GM21717 (cell line): Measurements from ENCODE around the gene FHIP2A.
"Not testable (repeated sequence)": the region's sequence is repeated elsewhere in the genome, so short reads cannot be mapped to it uniquely, and the experiment has no call there.

Experiments used
- ATAC-seq: cut with Tn5 transposase; IDR thresholded peaks from one replicate; pipeline ENCODE4 v1.9.1; 2021; ENCODE audit warnings: mild to moderate bottlenecking, moderate library complexity; ENCODE audit not compliant: unreplicated experiment

Gene FHIP2A, protein sequence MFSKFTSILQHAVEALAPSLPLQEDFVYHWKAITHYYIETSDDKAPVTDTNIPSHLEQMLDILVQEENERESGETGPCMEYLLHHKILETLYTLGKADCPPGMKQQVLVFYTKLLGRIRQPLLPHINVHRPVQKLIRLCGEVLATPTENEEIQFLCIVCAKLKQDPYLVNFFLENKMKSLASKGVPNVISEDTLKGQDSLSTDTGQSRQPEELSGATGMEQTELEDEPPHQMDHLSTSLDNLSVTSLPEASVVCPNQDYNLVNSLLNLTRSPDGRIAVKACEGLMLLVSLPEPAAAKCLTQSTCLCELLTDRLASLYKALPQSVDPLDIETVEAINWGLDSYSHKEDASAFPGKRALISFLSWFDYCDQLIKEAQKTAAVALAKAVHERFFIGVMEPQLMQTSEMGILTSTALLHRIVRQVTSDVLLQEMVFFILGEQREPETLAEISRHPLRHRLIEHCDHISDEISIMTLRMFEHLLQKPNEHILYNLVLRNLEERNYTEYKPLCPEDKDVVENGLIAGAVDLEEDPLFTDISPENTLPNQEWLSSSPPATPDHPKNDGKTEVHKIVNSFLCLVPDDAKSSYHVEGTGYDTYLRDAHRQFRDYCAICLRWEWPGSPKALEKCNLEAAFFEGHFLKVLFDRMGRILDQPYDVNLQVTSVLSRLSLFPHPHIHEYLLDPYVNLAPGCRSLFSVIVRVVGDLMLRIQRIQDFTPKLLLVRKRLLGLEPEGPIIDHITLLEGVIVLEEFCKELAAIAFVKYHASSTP

DNA sequence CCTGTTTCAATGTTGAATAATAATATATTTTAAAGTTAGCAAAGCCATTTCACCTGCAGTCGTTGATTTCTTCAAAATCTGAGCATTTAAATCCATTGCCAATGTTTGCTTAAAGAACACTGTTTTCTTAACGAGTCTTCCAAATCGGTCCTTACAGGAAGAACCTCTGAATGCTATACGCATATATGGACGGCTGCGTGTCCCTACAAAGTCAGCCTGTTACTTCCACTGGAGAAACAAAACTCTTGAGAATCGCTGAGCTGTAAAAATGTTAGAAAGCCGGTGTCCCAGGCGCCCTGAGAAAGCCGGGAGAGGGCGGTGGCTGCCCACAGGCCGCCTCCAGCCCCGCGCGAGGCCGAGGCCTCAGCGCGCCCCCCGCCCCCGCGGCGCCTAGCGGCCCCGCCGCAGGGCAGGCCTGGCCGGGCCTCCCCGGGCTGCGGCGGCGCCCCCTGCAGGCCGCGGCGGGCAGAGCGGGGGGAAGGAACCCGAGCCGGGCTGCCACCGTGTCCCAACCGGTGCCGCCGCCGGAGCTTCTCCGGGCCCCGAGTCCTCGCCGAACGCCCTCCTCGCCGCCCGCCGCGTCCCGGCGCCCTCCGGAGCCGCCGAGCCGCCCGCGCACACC is at the start of gene FHIP2A:
Gene FHIP2A, plus strand, starts transcription at position 488 of the 622 bp plus-strand sequence. CDS start 299 bp downstream, outside the sequence.
- ATAC-seq = peak; percentile 80

DNA sequence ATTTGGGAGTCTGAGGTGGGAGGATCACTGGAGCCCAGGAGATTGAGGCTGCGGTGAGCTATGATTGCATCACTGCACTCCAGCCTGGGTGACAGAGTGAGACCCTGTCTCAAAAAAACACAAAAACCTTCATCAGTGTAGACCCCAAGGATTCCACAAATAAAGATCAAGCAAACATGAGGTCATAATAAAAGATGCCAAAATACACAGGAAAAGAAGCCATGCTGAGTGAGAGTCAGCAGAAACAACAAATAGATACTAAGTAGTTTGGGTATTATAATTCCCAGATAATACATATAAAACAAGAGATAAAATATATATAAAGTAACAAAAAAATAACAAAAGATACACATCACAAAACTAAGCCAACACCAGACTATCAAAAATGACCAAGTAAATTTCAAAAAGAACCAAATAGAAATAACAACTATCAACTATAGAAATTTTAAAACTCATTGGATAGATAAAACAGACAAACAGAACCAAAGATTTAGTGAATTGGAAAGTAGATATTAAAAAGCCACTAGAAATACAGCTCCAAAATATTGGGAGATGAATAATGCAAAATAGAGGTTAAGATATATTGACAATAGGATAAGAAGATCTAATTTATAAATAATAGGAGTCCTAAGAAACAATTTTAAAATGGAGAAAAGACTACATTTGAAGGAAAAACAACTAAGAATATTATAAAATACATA is 48.9 kb upstream of the FHIP2A start:
- no peak for ATAC-seq

DNA sequence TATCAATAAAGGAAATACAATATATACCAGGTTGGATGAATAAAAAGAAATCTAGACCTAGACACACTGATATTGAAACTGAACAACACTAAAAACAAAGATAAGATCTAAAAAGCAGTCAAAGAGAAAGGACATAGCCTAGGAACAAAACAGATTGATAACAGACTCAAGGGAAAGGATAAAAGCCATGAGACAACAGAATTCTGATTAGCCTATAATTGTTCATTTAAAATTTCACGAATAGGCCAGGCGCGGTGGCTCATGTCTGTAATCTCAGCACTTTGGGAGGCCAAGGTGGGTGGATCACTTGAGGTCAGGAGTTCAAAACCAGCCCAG is 48.4 kb upstream of the FHIP2A start:
- no peak for ATAC-seq

DNA sequence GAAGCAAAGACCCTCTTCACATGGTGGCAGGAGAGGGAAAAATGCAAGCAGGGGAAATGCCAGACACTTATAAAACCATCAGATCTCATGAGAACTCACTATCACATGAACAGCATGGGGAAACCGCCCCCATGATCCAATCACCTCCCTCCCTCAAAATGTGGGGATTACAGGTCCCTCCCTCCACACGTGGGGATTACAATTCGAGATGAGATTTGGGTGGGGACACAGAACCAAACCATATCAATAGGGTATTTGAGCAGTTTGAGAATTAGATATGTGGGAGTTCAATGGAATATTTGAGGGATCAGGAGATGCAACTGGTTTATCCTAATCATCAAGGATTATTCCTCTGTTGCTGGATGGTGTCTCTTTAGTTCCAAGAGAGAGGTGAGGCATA is 46.5 kb upstream of the FHIP2A start:
- not testable (repeated sequence) for ATAC-seq

DNA sequence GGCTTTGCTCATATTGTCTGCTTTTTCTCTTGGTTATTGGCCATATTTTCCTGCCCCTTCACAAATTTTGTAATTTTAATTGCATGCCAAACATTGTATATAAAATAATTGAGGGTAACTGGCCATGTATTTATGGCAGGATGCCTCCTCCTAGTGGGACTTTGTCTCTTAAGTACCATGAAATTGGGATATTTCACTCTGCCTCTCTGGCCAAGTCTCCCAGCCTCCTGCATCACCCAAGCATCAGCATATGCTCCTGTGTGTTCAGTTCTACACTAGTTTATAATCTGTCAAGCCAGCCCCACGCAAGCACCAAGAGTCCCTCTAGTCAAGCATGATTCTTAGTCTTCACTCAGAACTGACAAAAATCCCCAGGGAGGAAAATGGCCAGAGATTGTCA is 44.2 kb upstream of the FHIP2A start:
- ATAC-seq = no peak

DNA sequence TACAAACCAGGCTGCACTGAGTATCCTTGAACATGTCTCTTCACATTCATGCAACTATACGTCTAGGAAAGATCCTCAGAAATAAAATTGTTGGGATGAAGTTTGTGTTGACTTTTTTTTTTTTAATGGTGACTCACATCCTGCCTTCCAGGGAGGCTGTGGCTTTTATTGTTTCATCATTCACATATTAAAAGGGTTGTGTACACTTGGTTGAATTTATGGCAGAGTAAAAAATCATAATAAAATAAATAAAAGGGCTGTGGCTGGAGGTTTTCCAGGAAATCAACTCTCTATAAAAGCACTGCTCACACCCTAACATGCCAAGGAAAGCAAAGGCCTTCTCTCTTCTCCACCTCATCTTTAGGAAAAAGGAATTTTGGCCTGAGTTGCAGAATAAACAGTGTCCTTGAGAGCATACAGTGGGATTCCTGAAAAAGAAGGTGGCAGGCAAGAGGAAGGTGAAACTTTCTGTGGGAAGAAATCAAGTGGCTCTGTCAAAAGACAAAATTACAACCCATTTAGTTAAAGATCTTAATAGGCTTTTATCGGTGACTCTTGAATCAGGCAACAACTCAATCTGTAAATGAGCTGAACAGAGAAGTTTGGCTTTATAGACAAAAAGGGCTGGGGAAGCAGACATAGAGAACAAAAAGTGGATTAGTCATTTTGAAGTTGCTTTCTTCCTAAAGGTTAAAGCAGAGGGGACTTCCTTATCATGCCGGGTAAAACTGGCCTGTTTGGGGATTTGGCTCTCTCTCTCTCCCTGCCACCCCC is 41.6 kb upstream of the FHIP2A start:
- ATAC-seq = no peak

DNA sequence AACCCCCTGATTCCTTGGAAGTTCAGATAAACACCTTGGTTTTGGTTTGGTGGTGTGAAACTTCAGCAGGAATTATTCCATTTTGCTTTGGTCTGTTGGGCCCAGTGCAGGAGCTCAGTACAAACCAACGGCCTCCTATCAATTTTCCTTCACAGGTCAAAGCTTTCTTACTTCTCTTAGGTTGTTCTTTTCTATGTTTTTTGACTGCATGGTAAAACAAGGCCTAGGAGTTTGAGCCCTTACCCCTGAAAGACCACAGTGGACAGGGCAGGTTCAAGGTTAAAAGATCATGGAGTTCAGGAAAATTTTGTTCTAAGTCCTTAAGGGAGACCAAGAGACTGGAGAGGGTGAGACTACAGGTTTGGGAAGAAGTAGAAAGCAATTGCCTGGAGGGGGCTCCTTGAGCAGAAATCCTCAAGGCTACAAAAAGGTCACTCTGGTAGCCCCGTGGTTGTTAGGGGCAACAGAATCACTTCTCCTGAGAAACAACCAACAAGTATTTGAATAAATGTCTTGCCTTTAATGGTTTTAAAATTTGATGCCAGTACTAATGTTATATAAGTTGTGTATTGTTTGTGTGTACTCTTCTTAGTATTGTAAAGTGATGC is 40.9 kb upstream of the FHIP2A start:
- no peak for ATAC-seq

DNA sequence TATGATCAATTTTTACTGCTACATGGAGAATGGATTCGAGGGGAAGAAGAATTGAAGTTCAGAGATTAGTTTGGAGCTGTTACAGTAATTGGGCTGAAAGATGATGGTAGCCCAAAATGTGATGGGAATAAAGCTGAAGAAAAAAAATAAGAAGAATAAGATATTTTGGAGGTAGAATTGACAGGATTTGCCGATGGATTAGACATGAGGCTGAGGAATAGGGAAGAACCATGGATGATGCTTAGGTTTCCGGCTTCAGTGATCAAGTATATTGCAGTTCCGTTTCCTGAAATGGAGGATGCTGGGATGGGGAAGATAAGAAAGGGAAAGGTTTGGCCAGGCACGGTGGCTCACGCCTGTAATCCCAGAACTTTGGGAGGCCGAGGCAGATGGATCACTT is 38.9 kb upstream of the FHIP2A start:
- ATAC-seq = no peak

DNA sequence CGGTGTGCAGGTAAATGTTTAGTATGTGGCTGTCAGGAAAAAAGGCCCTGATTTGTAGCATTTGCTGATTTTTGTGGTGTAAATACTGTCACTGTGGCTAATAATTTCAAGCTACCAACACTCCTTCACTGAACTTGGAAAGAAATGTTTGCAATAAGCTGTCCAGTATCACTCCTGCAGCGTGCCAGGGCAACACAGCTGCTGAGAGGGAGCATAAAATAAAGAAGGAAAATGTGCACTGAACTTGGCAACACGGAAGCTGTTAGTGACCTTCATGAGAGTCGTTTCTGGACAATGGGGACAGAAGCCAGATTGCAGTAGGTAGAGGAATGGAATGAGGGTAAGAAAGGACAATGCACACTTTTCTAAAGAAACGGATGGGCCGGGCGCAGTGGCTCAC is 37.9 kb upstream of the FHIP2A start:
- ATAC-seq = no peak

DNA sequence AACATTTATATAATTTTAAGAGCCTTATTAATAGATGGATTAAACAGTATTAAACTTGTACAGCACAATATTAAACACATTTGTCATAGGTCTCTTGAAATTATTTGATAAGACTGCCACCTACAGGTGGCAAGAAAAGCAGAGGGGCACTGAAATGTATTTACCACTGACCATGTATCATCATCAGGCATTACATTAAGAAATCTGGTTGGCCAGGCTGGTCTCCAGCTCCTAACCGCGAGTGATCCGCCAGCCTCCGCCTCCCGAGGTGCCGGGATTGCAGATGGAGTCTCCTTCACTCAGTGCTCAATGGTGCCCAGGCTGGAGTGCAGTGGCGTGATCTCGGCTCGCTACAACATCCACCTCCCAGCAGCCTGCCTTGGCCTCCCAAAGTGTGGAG is 35.1 kb upstream of the FHIP2A start:
- ATAC-seq = not testable (repeated sequence)

DNA sequence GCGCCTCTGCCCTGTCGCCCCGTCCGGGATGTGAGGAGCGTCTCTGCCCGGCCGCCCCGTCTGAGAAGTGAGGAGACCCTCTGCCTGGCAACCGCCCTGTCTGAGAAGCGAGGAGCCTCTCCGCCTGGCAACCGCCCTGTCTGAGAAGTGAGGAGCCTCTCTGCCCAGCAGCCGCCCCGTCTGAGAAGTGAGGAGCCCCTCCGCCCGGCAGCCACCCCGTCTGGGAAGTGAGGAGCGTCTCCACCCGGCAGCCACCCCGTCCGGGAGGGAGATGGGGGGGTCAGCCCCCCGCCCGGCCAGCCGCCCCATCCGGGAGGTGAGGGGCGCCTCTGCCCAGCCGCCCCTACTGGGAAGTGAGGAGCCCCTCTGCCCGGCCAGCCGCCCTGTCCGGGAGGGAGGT is 34.4 kb upstream of the FHIP2A start:
- ATAC-seq = not testable (repeated sequence)

DNA sequence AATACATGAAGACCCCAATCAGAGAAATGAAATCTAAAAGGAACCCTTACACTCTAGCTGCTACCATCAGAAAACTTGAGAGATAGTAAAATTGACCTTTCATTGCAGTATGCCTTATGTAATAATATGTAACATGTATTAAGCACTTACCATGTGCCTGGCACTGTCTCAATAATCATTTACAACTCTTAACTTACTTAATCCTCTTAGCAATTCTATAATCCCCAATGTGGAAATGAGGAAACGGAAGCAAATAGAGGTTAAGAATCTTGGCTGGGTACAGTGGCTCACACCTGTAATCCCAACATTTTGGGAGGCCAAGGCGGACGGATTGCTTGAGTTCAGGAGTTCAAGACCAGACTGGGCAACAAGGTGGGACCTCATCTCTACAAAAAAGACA is 29.8 kb upstream of the FHIP2A start:
- no peak for ATAC-seq

DNA sequence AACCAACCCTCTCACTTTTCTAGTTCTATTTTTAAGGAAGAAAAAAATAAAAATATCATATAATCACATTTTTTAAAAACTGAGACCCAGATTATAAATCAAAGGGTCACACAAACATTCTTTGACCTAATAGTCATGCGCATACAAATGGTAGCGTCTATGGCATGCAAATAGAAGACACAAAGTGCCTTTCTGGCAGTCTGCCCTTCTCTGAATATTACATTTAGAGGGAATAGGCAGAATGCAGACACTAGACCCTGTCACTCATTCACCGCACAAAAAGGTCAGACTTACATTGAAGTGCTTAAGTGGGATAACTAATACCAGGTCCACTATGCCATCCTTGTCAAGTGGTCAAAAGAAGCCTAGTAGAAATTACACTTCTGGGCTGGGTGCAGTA is 26.5 kb upstream of the FHIP2A start:
- ATAC-seq = no peak

DNA sequence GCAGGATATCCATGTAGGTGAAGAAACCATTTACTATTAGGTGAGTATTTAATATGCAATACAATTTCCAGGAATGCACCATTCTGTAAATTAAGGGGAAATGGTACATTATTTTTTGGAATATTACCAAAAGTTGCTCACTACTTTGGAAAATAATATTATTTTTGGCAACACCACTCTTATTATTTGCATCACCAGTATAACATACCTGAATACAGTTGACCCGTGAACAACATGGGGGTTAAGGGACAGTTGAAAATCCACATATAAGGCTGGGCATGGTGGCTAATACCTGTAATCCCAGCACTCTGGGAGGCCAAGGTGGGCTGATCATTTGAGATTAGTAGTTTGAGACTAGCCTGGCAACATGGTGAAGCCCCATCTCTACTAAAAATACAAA is 21.2 kb upstream of the FHIP2A start:
- ATAC-seq = no peak

DNA sequence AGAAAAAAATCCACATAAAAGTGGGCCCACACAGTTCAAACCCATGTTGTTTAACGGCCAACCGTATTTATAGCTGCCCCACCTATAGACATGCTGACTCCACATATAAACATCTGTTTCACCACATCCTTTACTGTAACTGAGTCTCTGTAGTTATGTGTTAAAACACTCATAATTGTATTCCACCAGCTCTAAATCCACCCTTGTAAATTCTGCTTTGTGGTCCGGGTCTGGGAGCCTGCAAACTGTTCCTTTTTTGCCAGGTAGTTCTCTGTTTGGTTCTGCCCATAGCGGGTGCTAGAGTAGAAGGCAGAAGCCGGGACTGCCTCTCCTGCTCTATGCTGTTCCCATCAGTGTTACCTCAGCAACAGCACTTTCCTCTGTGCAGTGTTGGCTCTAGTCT is 20.2 kb upstream of the FHIP2A start:
- ATAC-seq = peak; percentile 67

DNA sequence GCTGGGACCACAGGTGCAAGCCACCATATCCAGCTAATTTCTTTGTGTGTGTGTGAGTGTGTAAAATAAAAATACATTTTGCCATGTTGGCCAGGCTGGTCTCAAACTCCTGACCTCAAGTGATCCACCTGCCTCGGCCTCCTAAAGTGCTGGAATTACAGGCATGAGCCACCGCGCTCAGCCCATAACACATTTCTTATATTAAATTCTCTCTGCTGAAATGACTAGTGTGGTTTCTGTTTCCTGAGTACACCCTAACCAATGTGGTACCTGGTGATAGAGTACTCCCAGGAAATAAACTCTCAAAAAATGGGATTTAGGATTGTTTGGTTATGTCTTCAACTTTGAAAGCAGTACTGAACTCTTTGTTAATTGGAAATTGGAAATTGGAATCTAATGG is 19.4 kb upstream of the FHIP2A start:
- no peak for ATAC-seq

DNA sequence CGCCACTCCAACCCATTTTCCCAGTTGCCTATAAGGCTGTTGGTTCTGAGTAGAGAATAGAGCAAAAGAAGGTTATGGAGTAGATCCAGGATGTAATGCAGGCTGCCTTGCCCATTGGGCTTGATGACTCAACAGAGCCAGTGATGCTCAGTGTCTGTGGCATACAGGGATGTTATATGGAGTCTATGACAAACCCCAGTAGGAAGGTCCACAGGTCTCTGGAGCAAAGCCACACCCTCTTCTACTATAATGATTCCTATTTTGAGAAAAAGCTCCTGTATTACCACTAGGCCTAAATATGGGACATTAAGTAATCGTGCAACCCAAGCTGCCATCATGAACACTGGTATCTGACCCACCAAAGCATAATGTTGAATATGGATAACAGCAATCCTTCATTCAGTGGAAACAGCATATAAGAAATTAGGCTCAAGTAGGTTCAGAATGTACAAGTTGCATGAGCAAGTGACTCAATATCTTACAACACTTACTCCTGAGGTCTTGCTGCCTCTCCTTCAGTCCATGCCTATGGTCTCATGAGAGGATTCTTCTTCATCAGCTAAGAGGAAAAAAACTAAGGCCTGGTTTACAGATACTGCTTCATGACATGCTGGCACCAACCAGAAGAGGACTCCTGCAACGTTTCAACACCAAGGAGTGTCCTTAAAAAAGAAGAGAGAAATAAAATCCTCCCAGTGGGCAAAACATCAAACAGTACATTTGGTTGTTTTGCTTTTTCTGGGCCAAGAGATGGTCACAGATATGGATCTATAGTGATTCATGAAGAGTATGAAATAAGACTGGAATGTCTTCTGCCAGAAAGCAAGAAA is 14.8 kb upstream of the FHIP2A start:
- no peak for ATAC-seq

DNA sequence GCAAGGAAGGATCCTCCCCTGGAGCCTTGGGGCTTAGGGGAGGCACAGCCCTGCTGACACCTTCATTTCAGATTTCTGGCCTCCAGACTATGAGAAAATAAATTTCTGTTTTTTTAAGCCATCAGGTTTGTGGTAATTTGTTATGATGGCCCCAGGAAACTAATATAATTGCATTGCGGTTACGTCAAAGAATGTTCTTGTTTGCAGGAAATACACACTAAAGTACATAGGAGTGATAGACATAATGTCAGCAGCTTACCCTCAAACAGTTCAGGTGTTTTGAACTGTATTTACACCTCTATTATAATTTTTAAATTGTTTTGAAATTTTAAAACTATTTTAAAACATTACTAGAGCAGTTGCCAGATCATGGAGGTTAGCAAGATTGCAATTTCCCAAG is 12.6 kb upstream of the FHIP2A start:
- ATAC-seq = no peak

DNA sequence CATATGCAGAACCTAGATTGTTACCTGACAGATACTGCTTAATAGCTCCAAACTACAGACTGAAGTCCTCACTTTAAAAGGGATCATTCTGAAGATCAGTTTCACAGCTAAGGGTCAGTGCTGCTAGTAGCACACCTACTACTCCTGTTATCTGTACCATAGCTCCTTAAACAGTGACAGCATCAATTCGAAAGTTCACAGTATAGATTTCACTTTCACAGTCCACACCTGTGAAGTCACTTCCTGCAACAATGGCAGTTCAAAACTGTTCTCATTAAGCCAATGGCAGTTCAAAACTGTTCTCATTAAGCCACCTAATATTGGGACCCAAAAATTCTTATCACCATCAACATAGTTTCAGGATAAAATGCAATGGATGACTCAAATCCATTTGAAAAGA is 10.7 kb upstream of the FHIP2A start:
- ATAC-seq = peak; percentile 100
